NCI-H69 (cell line): Measurements from ENCODE around the gene STX1B.
A peak's percentile ranks its signal among the peaks of the same experiment; 100 is the strongest.

ENCODE experiments used
- DNase-seq: peaks from one replicate; lab custom pipeline; 2025; lab: John Stamatoyannopoulos, UW

Gene STX1B

GRCh38 chr16:30979170-30980022, 31.0 kb downstream of the STX1B start:
- no peak for DNase-seq

GRCh38 chr16:30977502-30977901, 32.9 kb downstream of the STX1B start:
- DNase-seq, result peak; percentile 43

GRCh38 chr16:30976486-30976885, 34.0 kb downstream of the STX1B start:
- DNase-seq, result no peak

- DNase-seq, result no peak
Observed at GRCh38 chr16:30974348-30974747, 36.1 kb downstream of the STX1B start.

- DNase-seq, result no peak
Observed at GRCh38 chr16:30972872-30973271, 37.6 kb downstream of the STX1B start.

DNA sequence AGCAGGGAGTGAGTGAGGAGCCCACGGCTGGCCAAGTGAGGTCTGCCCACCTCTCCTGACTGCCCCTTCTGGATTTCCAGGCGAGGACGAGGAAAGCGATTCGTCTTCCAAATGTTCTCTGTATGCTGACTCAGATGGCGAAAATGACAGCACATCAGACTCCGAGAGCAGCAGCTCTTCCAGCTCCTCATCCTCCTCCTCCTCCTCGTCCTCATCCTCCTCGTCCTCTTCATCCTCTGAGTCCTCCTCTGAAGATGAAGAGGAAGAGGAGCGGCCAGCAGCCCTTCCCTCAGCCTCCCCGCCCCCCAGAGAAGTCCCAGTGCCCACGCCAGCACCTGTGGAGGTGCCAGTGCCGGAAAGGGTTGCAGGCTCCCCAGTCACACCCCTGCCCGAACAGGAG, 39.1 kb downstream of the STX1B start:
- DNase-seq, result no peak

DNA sequence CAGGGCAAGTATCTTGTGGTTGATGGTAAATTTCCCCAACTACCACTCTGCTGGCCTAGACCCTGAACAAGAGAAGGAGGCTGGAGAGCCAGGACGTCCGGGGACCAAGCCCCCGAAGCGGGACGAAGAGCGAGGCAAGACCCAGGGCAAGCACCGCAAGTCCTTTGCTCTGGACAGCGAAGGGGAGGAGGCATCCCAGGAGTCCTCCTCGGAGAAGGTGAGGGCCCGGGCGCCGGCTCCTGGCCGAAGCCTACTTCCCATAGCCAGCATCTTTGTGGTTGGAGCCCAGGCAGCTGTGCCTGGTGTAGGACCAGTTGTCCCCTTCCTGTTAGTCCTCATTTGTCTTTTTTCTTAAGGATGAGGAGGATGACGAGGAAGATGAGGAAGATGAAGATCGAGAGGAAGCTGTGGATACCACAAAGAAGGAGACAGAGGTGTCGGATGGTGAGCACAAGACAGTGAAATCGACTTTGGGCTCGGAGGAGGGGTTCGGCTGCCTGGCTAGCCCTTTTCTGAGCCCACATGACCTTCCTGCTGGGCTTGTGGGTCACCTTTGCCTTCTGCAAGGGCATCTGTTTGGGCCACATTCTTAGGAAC, 41.1 kb downstream of the STX1B start:
- no peak for DNase-seq

DNA sequence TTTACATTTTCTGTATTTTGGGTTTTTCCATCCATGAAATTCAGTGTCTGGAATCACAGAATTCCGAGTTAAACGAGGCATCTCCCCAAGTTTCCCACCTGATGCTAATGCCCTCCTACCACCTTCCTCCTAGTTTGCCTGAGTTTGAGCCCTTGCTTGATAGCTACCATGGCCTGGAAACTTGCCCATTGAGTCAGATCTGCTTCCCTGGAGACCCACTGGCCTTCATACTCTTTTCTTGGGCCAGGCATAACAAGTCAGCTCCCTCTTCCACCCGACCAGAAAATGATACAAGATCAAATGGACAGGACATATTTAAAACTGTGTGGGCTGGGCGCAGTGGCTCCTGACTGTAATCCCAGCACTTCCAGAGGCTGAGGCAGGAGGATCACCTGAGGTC, 42.6 kb downstream of the STX1B start:
- no peak for DNase-seq

DNA sequence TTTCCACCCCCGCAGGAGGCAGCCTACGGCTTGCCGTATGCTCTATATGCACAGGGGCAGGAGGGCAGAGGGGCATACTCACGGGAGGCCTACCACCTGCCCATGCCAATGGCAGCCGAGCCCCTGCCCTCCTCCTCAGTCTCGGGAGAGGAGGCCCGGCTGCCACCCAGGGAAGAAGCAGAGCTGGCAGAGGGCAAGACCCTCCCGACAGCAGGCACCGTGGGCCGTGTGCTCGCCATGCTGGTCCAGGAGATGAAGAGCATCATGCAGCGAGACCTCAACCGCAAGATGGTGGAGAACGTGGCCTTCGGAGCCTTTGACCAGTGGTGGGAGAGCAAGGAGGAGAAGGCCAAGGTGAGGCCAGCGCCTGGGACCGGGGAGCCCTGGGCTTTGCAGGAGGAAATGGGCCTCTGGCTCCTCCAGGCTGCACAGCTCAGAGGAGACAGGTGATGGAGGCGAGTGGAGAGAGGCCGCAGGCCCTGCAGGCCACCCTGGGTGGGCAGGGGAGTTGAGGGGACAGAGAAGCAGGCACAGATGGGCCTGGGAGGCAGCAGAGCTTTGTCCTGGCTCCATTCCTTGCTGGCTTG, 44.3 kb downstream of the STX1B start:
- no peak for DNase-seq

DNA sequence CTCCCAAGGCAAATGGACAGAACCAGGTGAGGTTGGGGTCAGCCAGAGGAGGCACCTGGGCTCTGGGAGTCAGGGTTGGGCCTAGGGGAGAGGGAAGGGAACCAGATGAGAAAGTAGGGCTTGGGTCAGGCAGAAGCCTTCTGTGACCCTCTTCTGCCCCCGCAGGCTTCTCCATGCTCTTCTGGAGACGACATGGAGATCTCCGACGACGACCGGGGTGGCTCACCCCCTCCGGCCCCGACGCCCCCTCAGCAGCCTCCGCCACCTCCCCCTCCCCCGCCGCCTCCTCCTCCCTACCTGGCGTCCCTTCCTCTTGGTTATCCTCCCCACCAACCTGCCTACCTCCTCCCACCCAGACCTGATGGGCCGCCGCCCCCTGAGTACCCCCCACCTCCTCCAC, 45.0 kb downstream of the STX1B start:
- no peak for DNase-seq

- no peak for DNase-seq
Observed at GRCh38 chr16:30964574-30965226, 45.7 kb downstream of the STX1B start.

DNA sequence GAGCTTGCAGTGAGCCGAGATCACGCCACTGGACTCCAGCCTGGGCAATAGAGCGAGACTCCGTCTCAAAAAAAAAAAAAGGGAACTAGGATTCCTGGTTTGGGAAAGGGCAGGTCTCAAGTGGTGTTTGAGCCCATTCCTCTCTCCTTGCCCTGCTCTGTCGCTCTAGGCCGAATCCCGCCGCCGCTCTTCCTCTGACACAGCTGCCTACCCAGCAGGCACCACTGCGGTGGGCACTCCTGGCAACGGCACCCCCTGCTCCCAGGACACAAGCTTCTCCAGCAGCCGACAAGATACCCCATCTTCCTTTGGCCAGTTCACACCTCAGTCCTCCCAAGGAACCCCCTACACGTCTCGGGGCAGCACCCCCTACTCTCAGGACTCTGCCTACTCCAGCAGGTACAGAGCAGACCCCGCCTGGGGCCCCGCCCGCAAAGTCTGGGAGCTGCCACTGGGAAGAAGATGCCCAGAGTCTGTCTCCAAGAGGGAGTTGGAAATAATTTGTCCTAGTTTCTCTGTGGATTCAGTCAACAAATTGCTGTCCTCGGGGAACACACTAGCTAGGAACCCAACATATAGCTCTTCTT, 46.4 kb downstream of the STX1B start:
- DNase-seq, result no peak

DNA sequence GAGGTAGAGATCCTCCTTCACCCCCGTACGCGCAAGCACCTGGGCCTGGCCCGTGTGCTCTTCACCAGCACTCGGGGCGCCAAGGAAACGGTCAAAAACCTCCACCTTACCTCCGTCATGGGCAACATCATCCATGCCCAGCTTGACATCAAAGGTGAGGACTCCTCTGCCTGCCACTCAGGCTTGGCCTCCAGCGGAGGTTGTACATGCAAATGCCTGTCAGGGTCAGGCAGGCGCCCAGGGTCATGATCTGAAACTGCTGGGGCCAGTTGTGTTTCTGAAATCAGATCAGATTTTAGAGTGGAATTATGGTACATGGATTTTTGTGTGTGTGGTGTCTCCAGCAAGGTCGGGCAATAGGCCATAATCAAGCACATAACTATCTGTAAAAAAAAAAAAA, 49.1 kb downstream of the STX1B start:
- no peak for DNase-seq

DNA sequence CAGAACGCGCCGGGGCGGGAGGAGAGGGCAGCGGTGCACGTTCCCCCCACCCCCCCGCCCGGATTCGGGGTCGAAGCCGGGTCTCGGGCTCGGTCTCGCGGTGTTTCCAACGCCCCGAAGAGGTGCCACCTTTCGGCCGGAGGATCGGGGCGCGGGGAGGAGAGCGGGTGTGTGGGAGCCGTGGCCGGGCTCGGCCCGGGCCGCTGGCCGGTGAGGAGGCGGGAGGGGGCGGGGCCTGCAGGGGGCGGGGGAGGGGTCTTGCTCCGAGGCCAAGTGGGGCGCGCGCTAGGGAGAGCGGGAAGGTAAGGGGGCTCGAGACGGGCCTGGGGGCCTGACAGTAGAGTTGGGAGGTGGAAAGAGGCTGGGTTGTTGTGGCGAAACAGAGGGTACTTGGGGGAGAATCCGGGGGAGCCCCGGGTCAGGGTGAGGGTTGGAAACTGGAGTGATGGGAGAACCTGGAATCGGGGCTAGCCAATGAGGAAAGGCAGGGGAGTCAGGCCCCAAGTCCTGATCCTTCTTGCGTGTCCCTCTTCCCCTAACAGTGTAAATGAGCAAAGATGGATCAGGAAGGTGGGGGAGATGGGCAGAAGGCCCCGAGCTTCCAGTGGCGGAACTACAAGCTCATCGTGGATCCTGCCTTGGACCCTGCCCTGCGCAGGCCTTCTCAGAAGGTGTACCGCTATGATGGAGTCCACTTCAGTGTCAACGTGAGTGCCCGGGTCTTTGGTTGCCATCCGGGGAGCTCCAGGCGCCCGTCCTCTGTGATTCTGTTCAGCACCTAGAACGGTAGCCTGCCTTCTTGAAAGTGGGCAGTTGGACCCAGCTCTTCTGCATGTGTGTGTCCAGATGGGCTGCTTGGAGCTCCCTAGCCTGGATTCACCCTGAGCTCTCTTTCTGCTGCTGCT, 52.0 kb downstream of the STX1B start:
- DNase-seq, result peak; percentile 84

DNA sequence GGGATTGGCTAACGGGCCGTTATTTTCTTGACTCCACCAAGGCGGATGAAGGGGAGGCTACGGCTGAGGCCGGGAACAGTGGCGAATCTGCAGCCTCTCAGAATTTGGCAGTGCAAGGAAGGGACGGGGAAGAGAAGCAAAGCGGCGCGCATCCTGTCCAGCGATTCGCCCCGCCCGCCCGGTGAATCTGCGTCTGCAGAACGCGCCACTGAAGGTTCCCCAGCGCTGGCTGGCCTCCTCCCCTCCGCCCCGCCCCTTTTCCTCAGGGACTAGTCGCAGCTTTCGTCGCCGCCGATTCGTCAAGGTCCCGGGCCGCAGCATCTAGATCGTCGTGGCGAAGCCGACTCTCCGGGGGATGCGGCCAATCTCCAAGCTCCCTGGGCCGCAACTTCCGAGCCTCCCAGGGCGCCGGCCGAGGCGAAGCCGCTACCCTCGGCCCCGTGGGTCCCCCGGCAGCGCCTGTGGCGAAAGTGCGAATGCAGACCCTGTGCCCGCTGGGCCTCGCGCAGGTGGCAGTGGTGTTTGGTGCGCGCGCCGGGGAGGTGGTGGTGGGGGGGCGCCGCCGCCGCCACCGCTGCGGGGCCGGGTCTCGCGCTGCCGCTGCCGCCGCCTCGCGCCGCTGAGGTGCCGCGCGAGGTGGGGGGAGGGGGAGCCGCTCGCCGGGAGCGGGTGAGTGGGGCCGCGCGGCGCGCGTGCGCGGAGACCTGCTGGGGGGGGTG, 52.8 kb downstream of the STX1B start, which contains the start of gene SETD1A:
SETD1A (plus strand) TSS at position 299 of the 719 bp plus-strand sequence. CDS start 978 bp downstream, outside the sequence.
- peak; percentile 98 for DNase-seq

DNA sequence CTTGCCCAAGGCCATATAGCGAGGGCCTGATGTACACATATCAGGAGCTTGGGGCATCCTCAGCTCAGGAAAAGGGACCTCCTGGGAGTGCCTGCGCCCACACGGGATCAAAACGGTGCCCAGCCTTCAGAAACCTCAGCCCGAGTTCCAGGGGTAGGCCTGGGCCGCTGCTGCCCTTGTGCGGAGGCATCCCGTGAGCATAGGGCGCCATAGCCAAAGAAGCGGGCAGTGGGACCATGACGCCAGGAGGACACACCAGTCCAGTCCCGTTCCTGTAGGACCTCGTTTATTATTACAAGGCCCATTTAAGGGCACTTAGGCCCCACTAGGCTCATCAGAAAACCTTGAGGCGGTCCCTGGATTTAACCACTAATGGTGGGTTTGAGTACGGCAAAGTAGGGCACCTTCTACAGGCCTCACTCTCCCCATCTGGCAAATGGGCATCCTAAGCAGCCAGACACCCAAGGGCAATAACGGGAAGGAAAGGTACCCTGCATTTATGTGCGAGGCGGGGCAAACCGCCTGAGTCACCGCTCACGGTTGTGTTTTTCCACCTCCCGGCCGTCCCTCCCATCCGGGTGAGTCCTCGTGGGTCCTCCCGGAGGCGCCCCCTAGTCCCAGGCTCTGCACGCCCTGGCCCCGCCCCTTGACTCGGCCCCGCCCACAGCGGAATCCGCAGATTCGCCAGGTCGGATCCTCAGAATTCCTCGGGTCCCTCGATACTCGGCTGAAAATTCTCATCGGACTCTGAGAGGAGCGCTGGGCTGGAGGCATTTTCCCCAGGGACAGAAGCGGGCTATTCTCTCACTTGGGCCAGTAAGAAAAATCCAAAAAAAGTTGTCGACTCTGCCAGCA, 53.6 kb downstream of the STX1B start:
- peak; percentile 91 for DNase-seq

- no peak for DNase-seq
Observed at GRCh38 chr16:30954993-30955392, 55.4 kb downstream of the STX1B start.

DNA sequence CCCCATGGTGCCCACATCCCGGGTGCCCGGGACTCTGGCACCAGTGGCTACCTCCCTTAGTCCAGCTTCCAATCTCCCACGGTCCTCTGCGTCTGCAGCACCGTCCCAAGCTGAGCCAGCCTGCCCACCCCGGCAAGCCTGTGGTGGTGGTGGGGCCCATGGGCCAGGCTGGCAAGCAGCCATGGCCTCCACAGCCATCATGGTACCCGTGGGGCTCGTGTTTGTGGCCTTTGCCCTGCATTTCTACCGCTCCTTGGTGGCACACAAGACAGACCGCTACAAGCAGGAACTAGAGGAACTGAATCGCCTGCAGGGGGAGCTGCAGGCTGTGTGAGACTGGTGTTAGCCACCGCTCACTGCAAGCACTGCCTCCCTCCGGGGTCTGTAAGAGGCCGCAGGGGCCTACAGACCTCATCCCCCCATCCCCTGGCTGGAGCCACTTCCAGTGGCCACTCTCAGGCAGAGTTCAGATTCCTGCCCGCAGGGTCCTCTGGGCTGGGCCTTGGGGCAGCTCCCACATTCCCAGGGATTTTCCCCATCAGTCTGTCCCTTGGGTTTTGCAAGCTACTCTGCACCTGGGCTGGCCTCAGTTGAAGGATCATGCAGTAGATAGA, 56.8 kb downstream of the STX1B start:
- DNase-seq, result peak; percentile 90

GRCh38 chr16:30953111-30953510, 57.3 kb downstream of the STX1B start:
- DNase-seq, result no peak
